HFFc6 (cell line): ENCODE data around the gene MGAT5. TPM values are rescaled to one million over a fixed set of nuclear protein-coding genes. Genes with fewer than 3 reads are reported as not detected.

Experiments used
- DNase-seq: peaks from one replicate; pipeline ENCODE4 v3.0.0-alpha.2; 2018
- H3K27ac Mint-ChIP-seq: 2 replicates; pipeline ENCODE4 v1.8.0; 2020; ENCODE audit warnings: mild to moderate bottlenecking, mixed read lengths
- H3K27me3 Mint-ChIP-seq: 2 replicates; pipeline ENCODE4 v1.8.0; 2021; ENCODE audit warnings: mild to moderate bottlenecking, moderate library complexity, mixed read lengths; ENCODE audit not compliant: insufficient read depth
- H3K36me3 Mint-ChIP-seq: 2 replicates; pipeline ENCODE4 v1.8.0; 2021; ENCODE audit warnings: low read depth, mixed read lengths
- H3K4me1 Mint-ChIP-seq: 2 replicates; pipeline ENCODE4 v1.8.0; 2020; ENCODE audit warnings: low read depth, mixed read lengths
- H3K4me3 Mint-ChIP-seq: 2 replicates; pipeline ENCODE4 v1.8.0; 2020; ENCODE audit warnings: mild to moderate bottlenecking, moderate library complexity, mixed read lengths
- H3K9me3 Mint-ChIP-seq: 2 replicates; pipeline ENCODE4 v1.8.0; 2020; ENCODE audit warnings: mild to moderate bottlenecking, mixed read lengths
- CTCF ChIP-seq: fragments of 200-600 bp; sonication (generic); IDR thresholded peaks from 2 replicates; pipeline ENCODE4 v1.5.0; 2021; ENCODE audit warnings: antibody characterized with exemption, mild to moderate bottlenecking
- total RNA-seq, 6 experiments: library from RNA; stranded (reverse); fragmentation: NEBNext Ultra II Directional; extraction: Animal tissue kit (Norgen Biotek cat#: 25700); gene quantifications; 2 replicates in 1 of 6; 3 replicates in 5 of 6; pipeline ENCODE4 v1.2.3, GENCODE V29; 2021

Gene MGAT5
- total RNA-seq, 6 experiments from 2014 or later, result 104 to 129 (median 113) TPM

- Mint-ChIP-seq H3K9me3 (no peaks in the 10 kb centered on the region), H3K36me3 (peaks cover 43% of the 10 kb centered on the region), H3K27me3 (no peaks in the 10 kb centered on the region), H3K4me3 (no peak overlapping the region), H3K4me1 (peaks cover 13% of the 10 kb centered on the region), H3K27ac (no peak overlapping the region)
- DNase-seq, result no peak
- no peak for TF ChIP-seq CTCF
Measured at GRCh38 chr2:134361648-134362047, 107.8 kb downstream of the MGAT5 start.

GRCh38 chr2:134362152-134362668, 108.3 kb downstream of the MGAT5 start:
- Mint-ChIP-seq H3K36me3 (peaks cover 39% of the 10 kb centered on the region), H3K27ac (no peak overlapping the region), H3K4me1 (peaks cover 13% of the 10 kb centered on the region), H3K9me3 (no peaks in the 10 kb centered on the region), H3K27me3 (no peaks in the 10 kb centered on the region), H3K4me3 (no peak overlapping the region)
- no peak for DNase-seq
- TF ChIP-seq CTCF, result no peak

- Mint-ChIP-seq H3K9me3 (no peaks in the 10 kb centered on the region), H3K4me3 (no peak overlapping the region), H3K4me1 (peaks cover 17% of the 10 kb centered on the region), H3K27me3 (no peaks in the 10 kb centered on the region), H3K36me3 (peaks cover 39% of the 10 kb centered on the region), H3K27ac (no peak overlapping the region)
- no peak for DNase-seq
- no peak for TF ChIP-seq CTCF
Measured at GRCh38 chr2:134362740-134363139, 108.9 kb downstream of the MGAT5 start.

- peaks cover 44% of the 10 kb centered on the region for H3K36me3 Mint-ChIP-seq
- peak; percentile 19 for DNase-seq
- no peaks in the 10 kb centered on the region for H3K9me3 Mint-ChIP-seq
- H3K27ac Mint-ChIP-seq, result no peak overlapping the region
- H3K27me3 Mint-ChIP-seq, result no peaks in the 10 kb centered on the region
- H3K4me1 Mint-ChIP-seq, result peaks cover 43% of the 10 kb centered on the region
- TF ChIP-seq CTCF, result peak; percentile 59
- H3K4me3 Mint-ChIP-seq, result no peak overlapping the region
Measured at GRCh38 chr2:134365356-134365755, 111.5 kb downstream of the MGAT5 start.

- H3K4me1 Mint-ChIP-seq, result peaks cover 53% of the 10 kb centered on the region
- no peaks in the 10 kb centered on the region for H3K9me3 Mint-ChIP-seq
- H3K27me3 Mint-ChIP-seq, result peaks cover 2% of the 10 kb centered on the region; the same call in 1 of the 2 replicates
- peaks cover 42% of the 10 kb centered on the region for H3K36me3 Mint-ChIP-seq
- no peak overlapping the region for H3K27ac Mint-ChIP-seq
- no peak for DNase-seq
- TF ChIP-seq CTCF, result no peak
- no peak overlapping the region for H3K4me3 Mint-ChIP-seq
Measured at GRCh38 chr2:134366359-134366758, 112.5 kb downstream of the MGAT5 start.

GRCh38 chr2:134367213-134367612, 113.3 kb downstream of the MGAT5 start:
- no peak overlapping the region for H3K27ac Mint-ChIP-seq
- no peaks in the 10 kb centered on the region for H3K9me3 Mint-ChIP-seq
- H3K4me3 Mint-ChIP-seq, result no peak overlapping the region
- peaks cover 34% of the 10 kb centered on the region for H3K36me3 Mint-ChIP-seq
- H3K27me3 Mint-ChIP-seq, result peaks cover 2% of the 10 kb centered on the region; the same call in 1 of the 2 replicates
- peaks cover 62% of the 10 kb centered on the region for H3K4me1 Mint-ChIP-seq
- no peak for TF ChIP-seq CTCF
- DNase-seq, result no peak
